ENCODE results near the gene TNNI2.

DNA sequence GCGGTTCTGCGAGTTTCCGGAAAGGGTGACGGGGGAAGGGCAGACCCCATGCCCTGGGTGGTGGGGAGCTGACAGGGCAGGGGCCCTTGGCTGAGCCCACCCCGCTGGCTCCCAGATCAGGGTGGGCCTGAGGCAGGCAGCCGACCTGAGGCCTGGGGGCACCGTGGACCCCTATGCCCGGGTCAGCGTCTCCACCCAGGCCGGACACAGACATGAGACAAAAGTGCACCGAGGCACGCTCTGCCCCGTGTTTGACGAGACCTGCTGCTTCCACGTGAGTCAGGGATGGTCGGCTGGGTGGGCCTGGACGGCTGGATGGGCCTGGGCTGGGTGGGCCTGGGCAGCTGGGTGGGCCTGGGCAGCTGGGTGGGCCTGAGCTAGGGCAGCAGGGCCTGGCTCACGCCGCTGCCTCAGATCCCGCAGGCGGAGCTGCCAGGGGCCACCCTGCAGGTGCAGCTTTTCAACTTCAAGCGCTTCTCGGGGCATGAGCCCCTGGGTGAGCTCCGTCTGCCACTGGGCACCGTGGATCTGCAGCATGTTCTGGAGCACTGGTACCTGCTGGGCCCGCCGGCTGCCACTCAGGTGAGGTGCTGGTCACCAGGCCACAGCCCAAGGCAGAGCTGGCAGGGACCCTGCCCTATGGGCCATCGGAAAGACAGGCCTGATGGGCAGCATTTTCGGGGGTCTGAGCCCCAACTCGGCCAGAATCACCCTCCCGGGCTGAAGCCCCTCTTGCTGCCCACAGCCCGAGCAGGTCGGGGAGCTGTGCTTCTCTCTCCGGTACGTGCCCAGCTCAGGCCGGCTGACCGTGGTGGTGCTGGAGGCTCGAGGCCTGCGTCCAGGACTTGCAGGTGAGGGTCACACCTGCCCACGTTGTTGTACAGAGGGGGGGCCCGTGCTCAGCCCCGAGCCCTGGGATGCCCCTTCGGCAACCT lies 2.5 kb upstream of the TNNI2 start:
- TF ChIP-seq, protein P1, sequence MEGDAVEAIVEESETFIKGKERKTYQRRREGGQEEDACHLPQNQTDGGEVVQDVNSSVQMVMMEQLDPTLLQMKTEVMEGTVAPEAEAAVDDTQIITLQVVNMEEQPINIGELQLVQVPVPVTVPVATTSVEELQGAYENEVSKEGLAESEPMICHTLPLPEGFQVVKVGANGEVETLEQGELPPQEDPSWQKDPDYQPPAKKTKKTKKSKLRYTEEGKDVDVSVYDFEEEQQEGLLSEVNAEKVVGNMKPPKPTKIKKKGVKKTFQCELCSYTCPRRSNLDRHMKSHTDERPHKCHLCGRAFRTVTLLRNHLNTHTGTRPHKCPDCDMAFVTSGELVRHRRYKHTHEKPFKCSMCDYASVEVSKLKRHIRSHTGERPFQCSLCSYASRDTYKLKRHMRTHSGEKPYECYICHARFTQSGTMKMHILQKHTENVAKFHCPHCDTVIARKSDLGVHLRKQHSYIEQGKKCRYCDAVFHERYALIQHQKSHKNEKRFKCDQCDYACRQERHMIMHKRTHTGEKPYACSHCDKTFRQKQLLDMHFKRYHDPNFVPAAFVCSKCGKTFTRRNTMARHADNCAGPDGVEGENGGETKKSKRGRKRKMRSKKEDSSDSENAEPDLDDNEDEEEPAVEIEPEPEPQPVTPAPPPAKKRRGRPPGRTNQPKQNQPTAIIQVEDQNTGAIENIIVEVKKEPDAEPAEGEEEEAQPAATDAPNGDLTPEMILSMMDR (conservative IDR thresholded peaks at IDR 0.05; ENCODE audit: low read depth, low read length) = no peak
- no peak for TF ChIP-seq EZH2 (IDR thresholded peaks at IDR 0.05; ENCODE audit: borderline replicate concordance, low read depth, low read length, poor library complexity, severe bottlenecking)

Measured in A673 (cell line).